ENCODE data around the gene NPPB. TPM values are rescaled to one million over a fixed set of nuclear protein-coding genes. Genes with fewer than 3 reads are reported as not detected.
A peak's percentile ranks its signal among the peaks of the same experiment; 100 is the strongest.

Gene NPPB
- total and polyA plus RNA-seq, 9 of the 15 experiments (the other 6 are each of a cell fraction or from before 2014, with no cell fraction given): not detected

GRCh38 chr1:11904978-11905377 is 46.2 kb upstream of the NPPB start:
- intact Hi-C loops (cut with micrococcal nuclease) (loop anchor here (5.0 kb wide), 2 partner anchors 77 to 112 kb away; partner anchors contain the start of genes MFN2 and MIIP), in situ Hi-C loops (cut with MboI) (no loop called here)
- H3K4me3 ChIP-seq: no peak overlapping the region
- no peaks in the 10 kb centered on the region for H3K9me1 ChIP-seq (ENCODE audit: control insufficient read depth, insufficient read depth, low read length)
- H3K27me3 ChIP-seq (ENCODE audit: control insufficient read depth in 2 of 2, insufficient read depth in 2 of 2, low read length in 2 of 2): no peaks in the 10 kb centered on the region; a peak in 1 of 5 replicates
- peaks cover 5 to 17% of the 10 kb centered on the region in 2 experiments; a peak in 4 of 5 replicates for H3K4me1 ChIP-seq (replicated peaks in 1 of 2; ENCODE audit: control insufficient read depth in 2 of 2, insufficient read depth in 2 of 2, low read length in 2 of 2)
- CTCF ChIA-PET (ENCODE audit: low intra/inter-chr PET ratio): interaction anchor here (1.7 kb wide), 1 partner anchor 66 kb away, joined by 11 read pairs; no protein-coding TSS in a partner anchor
- no TSS peak for BruUV-seq (replicated peaks)
- POLR2A ChIA-PET: interaction anchor here (1.3 kb wide), 1 partner anchor 77 kb away, joined by 4 read pairs; no protein-coding TSS in a partner anchor
- no peak for TF ChIP-seq ZNF707 (CRISPR knock-in tag; conservative IDR thresholded peaks at IDR 0.05)
- TF ChIP-seq THAP12 (CRISPR knock-in tag; IDR thresholded peaks at IDR 0.05): no peak
- TF ChIP-seq PTTG1 (tag; IDR thresholded peaks at IDR 0.05; ENCODE audit: low read depth): no peak
- TF ChIP-seq RBM25 (IDR thresholded peaks at IDR 0.05; ENCODE audit: low read depth, low read length, severe bottlenecking): peak; percentile 38
- peak; percentile 75 for TF ChIP-seq ZNF146 (CRISPR knock-in tag; IDR thresholded peaks at IDR 0.05; ENCODE audit: unreplicated experiment)
- H3K27ac ChIP-seq (ENCODE audit: extremely low read depth, low read depth, low read length): no peak overlapping the region
- WGBS (ENCODE audit: insufficient coverage, low coverage, missing lambda C conversion rate): 78% methylated on average over 4 of the region's 5 CpGs
- H3K36me3 ChIP-seq (ENCODE audit: control insufficient read depth, insufficient read depth, low read length): no peaks in the 10 kb centered on the region
- H2AFZ ChIP-seq (ENCODE audit: low read depth, low read length): no peak overlapping the region
- H3K79me2 ChIP-seq (ENCODE audit: control insufficient read depth, insufficient read depth, low read length): no peaks in the 10 kb centered on the region
- H3K9ac ChIP-seq (ENCODE audit: insufficient read depth in 1 of 2, low read depth in 2 of 2, low read length in 2 of 2): no peak overlapping the region
- no peaks in the 10 kb centered on the region for H4K20me1 ChIP-seq (replicated peaks; ENCODE audit: control insufficient read depth, insufficient read depth, low read length)
- FAIRE-seq (no peak), DNase-seq (ENCODE audit: extremely low read depth in 1 of 4, low spot score in 3 of 4) (no peak), ATAC-seq (no peak)
- H3K9me3 ChIP-seq (replicated peaks; ENCODE audit: control insufficient read depth, insufficient read depth, low read depth, low read length): no peaks in the 10 kb centered on the region
- no peak overlapping the region for H3K4me2 ChIP-seq (ENCODE audit: insufficient read depth, low read length)

Data from K562 (cell line).